GM21390 (cell line): ENCODE results near the gene HSH2D.
A peak's percentile ranks its signal among the peaks of the same experiment; 100 is the strongest.
"Not testable (repeated sequence)": the region's sequence is repeated elsewhere in the genome, so short reads cannot be mapped to it uniquely, and the experiment has no call there.

ENCODE experiments used
- ATAC-seq: cut with Tn5 transposase; IDR thresholded peaks from one replicate; pipeline ENCODE4 v1.9.1; 2021; ENCODE audit not compliant: unreplicated experiment

Gene HSH2D

DNA sequence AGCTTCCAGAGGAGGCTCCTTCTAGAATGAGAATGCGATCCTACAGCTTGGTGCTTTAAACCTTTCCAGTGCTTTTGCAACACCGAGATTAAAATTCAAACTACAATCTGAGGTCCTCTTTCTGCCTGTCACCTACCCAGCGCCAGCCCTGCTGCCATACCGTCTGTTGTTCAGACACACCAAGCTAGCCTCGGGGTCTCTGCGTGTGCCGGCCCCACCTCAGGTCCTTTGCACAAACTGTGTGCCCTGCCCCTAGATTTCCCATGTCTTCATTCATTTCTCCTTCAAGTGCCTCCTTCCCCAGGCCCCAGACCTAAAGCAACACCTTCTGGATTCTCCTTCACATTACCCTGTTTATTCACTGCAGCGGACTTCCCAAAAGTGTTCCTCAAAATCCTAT, 11.1 kb downstream of the HSH2D start:
- ATAC-seq: no peak

DNA sequence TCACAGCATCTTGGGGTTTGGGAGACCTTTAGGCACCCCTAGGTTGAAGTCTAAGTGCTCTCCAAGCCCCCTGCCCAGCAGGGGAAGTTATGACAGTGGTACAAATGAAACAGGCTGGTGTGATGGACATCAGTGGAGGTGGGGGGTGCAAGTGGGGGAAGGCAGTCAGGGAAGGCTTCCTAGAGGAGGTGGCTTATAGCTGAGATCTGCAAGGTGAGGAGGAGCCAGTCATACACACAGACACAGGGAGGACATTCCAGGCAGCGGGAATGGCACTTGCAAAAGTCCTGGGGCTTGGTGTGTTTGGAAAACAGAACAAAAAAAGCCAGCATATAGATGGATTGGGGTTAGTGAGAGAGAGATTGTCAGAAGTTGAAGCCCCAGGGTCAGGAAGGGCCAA, 11.6 kb downstream of the HSH2D start:
- ATAC-seq: no peak

DNA sequence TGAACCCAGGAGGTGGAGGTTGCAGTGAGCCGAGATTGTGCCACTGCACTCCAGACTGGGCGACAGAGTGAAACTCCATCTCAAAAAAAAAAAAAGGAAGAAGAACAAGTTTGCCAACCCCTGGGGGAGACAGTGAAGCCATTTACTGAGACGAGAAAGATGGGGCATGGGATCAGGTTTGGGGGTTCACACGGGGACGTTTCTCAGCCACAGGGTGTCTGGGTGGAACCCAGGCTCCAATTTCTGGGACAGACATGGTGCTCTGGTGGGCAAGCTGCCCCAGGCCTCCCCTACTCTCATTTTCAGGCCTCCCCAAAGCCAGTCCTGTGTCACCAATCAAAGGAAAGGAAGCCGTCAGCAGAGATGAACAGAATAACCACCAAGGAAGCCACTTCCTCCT, 13.4 kb downstream of the HSH2D start:
- ATAC-seq: no peak

DNA sequence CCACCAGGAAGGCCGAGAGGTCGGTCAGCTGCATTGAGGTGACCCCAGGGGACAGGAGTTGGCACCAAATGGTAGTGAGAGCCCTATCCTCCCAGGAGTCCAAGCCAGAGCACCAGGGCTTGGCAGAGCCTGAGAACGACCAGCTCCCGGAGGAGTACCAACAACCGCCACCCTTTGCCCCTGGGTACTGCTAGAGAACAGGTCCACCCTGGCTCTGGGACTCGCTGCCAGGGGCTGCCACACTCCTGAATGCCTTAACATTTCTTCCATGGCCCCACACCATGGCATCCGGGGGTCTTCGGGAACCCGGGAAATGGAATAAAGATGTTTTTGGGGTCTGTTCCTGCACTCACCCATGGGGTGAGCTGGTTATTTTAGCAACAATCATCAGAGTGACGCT, 14.1 kb downstream of the HSH2D start:
- ATAC-seq: no peak

DNA sequence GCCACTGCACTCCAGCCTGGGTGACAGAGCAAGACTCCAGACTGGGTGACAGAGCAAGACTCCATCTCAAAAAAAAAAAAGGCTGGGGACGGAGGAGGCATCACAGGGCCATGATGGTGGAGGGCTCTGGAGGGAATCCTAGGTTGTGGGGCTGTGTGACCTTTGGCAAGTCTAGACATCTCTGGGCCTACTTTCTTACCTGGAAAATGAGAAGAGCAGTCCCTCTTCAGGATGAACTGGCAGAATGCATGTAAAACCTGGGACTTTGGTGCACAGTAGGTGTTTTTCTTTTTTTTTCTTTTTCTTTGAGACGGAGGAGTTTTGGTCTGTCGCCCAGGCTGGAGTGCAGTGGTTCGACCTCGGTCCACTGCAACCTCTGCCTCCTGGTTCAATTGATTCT, 16.2 kb downstream of the HSH2D start:
- no peak for ATAC-seq

DNA sequence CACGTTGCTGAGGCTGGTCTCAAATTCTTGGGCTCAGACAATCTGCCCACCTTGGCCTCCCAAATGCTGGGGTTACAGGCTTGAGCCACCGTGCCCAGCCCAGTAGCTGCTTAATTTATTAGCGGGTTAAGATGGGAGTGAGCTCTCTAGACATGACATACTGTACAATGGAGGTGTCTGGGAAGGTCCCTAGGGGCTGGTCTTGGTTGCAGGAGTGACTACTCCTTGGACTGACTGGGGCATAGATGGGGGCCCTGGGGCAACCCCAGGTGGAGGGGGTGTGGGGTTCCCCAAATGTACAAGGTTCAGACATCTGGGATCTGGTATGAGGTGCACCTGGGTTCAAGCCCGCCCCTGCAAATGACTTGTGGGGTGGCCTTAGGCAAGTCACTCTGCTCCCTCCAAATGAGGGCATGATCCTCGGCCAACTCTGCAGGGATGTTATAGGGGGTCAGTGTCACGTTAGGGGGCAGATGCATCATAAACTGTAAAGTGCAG, 17.0 kb downstream of the HSH2D start:
- ATAC-seq: no peak

DNA sequence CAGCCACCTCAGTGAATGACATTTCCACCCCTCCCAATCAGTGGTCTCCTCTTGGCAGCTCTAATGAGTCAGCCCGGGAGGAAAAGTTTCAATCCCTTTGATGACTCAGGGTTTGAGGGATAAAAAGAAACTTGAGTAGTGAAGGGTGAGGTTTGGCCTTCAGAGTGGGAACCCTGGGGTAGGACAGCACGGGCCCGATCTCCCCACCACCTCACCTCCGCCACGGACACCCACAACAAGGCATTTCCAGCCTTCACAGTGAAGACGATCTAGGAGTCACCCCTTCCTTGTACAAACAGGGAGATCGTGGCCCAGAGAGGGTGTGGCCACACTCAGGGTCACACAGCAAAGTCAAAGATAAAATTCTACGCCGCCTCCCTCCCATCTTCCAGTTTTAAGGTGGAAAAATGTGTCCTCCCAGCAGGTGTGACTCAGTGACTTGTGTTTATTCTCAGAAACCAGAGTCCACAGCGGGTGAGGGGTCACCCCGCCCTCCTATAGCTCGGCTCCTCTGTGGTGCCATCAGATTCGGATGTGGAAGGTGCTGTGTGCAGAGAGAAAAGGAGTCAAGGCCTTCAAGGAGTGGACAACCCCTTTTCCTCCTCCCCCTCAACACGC, 17.6 kb downstream of the HSH2D start:
- ATAC-seq: no peak

DNA sequence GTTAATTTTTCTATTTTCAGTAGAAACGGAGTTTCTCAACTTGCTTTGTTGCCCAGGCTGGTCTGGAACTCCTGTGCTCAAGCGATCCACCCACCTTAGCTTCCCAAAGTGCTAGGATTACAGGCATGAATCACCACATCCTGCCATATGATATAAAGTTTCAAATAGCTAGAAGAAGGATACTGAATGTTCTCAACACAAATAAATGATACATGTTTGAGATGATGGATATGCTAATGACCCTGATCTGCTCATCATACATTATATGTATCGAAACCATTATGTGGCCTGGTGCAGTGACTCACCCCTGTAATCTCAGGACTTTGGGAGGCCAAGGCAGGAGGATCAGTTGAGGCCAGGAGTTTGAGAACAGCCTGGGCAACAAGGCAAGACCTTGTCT, 18.4 kb downstream of the HSH2D start:
- no peak for ATAC-seq

DNA sequence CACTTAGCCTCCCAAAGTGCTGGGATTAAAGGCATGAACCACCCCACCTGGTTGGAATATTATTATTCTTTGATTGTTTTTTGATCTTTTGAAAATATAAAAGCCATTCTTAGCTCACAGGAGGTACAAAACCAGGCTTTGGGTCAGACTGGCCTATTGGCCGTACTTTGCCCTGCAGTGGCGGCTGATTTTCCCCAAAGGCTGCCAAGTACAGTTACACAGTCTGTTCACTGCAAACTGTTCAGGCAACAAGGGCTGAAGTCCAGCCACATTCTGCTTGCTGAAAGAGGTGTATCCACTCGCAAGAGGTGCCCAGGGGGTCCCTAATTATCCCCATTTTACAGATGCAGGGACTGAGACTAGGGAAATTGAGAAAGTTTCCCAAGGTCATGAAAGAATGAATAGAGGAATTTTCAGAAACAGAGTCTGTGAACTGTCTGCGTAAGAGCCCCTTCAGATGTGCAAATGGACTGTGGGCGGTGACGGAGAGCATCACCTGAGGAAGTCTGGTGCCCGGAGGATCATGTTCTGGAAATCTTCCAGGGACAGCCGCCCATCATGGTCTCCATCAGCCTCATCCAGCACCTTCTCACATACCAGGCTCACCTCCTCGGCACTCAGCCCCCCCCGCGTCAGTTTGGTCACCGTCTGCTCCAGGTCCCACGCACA, 20.9 kb downstream of the HSH2D start:
- ATAC-seq: no peak

DNA sequence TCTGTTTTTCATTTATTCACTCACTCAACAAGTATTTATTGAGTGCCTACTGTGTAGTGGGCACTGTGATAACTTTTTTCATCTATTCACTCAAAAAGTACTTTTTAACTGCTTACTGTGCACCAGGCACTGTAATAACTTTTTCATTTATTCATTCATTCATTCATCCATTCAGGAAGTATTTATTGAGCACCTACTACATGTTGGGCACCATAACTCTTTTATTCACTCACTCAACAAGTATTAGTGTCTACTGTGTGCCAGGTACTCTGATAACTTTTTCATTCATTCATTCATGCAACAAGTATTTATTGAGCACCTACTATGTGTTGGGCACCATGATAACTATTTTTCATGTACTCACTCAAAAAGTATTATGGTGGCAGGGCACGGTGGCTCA, 22.9 kb downstream of the HSH2D start:
- ATAC-seq: no peak

DNA sequence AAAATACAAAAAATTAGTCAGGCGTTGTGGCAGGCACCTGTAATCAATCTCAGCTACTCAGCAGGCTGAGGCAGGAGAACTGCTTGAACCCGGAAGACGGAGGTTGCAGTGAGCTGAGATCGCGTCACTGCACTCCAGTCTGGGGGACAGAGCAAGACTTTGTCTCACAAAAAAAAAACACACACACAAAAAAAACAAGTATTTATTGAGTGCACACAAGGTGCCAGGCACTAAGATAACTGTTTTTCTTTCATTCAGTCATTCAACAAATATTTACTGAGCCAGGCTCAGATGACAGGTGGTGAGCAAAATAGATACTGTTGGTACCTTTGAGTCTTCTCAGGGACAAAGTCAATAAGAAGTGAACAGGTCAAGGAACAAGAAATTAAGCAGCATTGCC, 23.6 kb downstream of the HSH2D start:
- no peak for ATAC-seq

DNA sequence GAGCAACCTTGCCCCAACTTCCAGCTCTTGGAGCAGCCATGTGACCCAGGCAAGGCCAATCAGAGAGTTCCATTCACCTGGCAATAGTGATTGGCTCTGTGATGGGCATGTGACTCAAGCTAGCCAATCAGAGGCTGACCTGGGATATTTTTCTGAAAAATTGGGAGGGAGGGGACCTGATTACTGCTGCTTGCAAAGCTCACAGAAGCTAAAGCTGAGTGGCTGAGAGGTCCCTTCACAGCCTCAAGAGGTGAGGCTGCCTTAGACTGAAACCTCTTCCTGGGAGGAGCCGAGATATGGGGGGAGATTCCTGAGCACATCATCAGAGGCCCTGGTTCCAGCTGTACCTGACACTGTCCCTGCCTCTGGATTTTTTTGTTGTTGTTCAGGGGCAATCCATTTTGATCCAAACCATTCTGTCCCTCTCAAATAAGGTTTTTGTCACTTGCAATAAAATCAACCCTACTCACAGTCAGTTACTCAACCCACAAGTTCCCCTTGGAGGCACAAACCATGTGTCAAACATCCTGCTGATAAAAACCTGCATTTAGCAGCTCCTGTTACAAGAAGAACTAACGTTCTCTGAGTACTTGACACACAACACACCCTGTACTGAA, 25.1 kb downstream of the HSH2D start:
- no peak for ATAC-seq

DNA sequence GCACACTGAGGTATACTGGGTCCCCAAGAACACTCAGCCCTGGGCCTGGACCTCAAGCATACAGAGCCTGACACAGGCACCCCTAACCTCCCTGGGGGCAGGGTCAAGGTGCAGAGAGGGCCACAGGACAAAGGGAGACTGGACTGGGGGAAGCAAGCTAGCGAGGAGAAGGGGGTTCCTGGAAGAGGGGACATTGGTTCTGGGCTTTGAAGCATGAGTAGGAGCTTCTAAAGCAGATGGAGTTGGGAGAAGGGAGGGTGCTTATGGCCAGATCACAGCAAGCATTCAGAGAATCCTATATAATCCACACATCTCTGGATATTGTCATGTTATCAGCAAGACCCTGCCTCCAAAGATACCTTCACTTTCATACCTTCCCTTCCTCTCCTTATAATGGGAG, 26.6 kb downstream of the HSH2D start:
- ATAC-seq: no peak

DNA sequence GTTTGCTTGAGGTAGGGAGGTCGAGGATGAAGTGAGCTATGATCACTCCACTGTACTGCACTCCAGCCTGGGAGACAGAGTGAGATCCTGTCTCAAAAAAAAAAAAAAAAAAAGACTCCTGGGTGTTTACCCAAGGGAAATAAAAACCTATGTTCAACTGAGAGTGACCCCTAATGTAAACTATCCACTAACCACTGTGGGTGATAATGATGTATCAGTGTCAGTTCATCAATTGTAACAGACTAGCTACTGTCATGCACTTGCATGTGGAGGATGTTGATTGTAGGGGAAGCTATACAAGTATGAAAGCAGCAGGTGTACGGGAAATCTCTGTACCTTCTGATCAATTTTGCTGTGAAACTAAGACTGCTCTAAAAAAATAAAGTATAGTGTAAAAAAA, 32.5 kb downstream of the HSH2D start:
- no peak for ATAC-seq

DNA sequence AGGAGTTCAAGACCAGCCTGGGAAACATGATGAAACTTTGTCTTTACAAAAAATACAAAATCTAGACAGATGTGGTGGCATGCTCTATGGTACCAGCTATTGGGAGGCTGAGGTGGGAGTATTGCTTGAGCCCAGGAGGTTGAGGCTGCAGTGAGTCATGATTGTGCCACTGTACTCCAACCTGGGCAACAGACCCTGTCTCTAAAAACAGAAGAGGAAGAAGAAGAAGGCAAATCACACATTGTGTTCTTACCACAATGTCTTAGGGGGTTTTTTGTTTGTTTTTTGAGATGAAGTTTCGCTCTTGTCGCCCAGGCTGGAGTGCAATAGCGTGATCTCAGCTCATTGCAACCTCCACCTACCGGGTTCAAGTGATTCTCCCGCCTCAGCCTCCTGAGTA, 35.4 kb downstream of the HSH2D start:
- not testable (repeated sequence) for ATAC-seq

DNA sequence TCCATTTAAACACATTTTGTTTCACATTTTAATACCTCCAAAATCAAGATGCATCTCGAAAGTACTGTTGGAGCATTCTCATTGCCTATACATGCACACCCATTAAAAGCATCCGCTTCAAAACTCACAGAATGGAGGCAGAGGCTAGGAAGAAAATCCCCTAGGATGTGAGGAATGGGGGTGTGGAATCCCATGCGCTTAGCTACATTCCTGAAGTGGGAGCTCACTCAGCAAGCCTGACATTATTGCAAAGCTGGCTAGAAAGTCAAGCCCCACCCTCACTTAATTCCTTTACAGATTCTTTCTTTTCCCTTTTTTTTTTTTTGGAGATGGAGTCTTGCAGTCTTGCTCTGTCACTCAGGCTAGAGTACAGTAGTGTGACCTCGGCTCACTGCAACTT, 37.1 kb downstream of the HSH2D start:
- no peak for ATAC-seq

DNA sequence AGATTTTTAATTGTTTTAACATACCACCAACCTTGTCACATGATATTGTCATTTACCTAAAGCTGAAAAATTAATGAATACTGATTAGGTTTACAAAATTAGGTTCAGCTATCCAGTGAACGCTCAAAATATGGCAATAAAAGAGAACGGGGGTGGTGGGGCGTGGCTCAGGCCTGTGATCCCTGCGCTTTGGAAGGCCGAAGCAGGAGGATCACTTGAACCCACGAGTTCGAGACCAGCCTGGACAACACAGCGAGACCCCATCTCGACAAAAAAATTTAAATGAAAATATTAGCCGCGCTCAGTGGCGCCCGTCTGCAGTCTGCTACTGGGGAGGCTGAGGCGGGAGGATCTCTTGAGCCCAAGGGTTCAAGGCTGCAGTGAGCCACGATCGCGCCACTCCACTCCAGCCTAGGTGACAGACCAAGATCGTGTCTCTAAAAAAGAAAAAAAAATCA, 41.2 kb downstream of the HSH2D start:
- no peak for ATAC-seq

DNA sequence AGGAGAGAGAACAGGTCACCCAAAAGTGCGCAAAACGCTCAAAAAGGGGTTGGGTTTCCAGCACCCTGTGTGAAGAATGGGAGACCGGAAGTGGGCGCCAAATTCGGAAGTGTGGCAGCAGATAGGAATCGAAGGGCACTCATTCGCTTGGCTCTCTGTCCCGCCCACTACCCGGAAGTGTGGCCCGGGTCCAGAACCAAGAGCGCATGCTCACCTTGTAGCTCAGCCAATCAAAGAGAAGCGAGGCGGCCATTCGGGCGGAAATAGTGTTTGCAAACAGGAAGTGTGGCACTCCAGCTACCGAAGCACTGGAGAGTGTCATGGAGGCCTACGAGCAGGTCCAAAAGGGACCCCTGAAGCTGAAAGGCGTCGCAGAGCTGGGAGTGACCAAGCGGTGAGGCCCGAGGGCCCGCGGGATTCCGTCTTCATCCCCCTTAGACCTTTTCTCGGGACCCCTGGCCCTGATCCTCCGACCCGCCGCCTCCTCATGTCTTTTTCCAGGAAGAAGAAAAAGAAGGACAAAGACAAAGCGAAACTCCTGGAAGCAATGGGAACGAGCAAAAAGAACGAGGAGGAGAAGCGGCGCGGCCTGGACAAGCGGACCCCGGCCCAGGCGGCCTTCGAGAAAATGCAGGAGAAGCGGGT, 41.8 kb downstream of the HSH2D start, which contains the start of gene FAM32A:
FAM32A (plus strand) TSS at position 288 of the 645 bp plus-strand sequence; CDS start at position 321, 33 bp downstream.
- ATAC-seq: peak; percentile 73

DNA sequence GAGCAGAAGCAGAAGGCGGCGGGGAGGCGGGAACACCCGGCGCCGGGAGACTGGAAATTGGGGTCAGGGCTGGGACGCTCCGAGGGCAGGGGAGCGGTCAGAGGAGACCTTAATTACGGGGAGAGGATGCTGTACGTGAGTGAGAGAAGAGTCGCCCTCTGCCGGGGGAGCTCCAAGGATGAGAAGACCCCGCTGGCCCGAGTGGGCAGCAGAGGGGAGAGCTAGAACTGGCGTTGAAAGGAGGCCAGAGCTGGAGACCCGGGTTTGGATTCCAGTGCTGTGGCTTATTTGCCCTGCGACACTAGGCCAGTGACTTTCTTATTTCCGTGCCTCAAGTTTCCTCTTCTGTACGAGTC, 42.3 kb downstream of the HSH2D start:
- ATAC-seq: no peak

DNA sequence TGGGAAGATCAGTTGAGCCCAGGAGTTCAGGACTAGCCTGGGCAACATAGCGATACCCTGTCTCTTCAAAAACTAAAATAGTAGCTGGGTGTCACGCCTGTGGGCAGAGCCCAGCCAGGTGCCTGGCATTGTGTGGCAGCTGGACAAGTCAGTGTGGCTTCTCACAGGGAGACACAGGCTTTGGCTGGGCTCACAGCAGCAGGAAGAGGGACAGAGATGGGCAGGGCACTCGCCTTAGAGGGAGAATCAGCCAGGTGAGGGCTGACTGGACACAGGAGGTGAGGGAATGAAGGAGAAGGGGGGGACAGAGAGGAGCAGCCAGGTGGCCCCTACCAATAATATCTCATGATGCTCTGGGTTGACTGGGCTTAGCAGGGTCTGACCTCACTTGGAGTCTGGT, 45.0 kb downstream of the HSH2D start:
- ATAC-seq: no peak

DNA sequence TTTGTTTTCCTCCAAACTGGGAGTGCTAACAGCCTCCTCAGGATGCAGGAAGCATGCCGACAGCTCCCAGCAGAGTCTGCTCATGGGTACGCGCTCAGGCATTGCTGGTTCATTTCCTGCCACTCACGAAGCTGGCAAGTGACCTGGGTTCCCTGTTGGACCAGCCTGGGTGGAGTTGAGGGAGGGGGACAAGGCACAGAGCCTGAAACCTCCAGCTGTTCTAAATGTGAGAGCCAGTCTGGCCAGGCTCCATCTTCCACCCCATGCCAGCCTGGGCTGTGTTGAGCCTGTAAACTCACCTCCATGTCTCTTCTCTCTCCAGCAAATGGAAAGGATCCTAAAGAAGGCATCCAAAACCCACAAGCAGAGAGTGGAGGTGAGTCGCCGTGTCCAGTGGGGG, 46.7 kb downstream of the HSH2D start:
- ATAC-seq: no peak

DNA sequence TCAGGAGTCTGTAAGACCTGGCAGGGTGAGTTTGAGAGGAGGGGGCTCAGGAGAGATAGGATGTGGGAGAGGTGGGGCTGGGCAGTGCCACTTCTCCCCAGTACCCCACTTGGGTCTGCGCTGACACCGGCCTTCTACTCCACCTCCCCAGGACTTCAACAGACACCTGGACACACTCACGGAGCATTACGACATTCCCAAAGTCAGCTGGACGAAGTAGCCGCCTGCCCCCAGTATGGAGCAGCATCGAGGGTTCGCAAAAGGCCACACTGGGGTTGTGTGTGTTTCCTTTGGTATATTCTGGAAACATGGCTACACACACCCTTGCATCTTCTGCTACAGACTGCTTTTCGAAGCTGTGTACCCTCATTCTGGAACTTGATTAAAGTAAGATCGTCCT, 47.3 kb downstream of the HSH2D start:
- no peak for ATAC-seq
